ENCODE data around the gene RBM44.

RBM44 gene

GRCh38 chr2:237870126-237870525 is 71.5 kb downstream of the RBM44 start:
- Histone ChIP-seq H3K4me3 (replicated peaks; ENCODE audit: insufficient read depth, low read length) (no peak overlapping the region), H3K27me3 (ENCODE audit: insufficient read depth, poor library complexity, severe bottlenecking) (no peaks in the 10 kb centered on the region), H3K27ac (replicated peaks) (no peak overlapping the region)
- no peak for TF ChIP-seq SPI1 (IDR thresholded peaks at IDR 0.05; ENCODE audit: borderline replicate concordance, low read depth)
- TF ChIP-seq GABPA (IDR thresholded peaks at IDR 0.05; ENCODE audit: low read depth): no peak
- no peak for TF ChIP-seq CTCF (IDR thresholded peaks at IDR 0.05; ENCODE audit: insufficient read depth, low read length)
- no peak for TF ChIP-seq POLR2AphosphoS5 (IDR thresholded peaks at IDR 0.05; ENCODE audit: low read depth)
- TF ChIP-seq REST (IDR thresholded peaks at IDR 0.05; ENCODE audit: insufficient replicate concordance, low read depth): no peak
- DNase-seq (ENCODE audit: low read depth in 1 of 2, low spot score in 1 of 2): no peak

- Histone ChIP-seq H3K27me3 (ENCODE audit: insufficient read depth, poor library complexity, severe bottlenecking) (no peaks in the 10 kb centered on the region), H3K4me3 (replicated peaks; ENCODE audit: insufficient read depth, low read length) (no peak overlapping the region), H3K27ac (replicated peaks) (no peak overlapping the region)
- no peak for DNase-seq (ENCODE audit: low read depth in 1 of 2, low spot score in 1 of 2)
- TF ChIP-seq REST (IDR thresholded peaks at IDR 0.05; ENCODE audit: insufficient replicate concordance, low read depth) (no peak), SPI1 (IDR thresholded peaks at IDR 0.05; ENCODE audit: borderline replicate concordance, low read depth) (no peak), POLR2AphosphoS5 (IDR thresholded peaks at IDR 0.05; ENCODE audit: low read depth) (no peak), CTCF (IDR thresholded peaks at IDR 0.05; ENCODE audit: insufficient read depth, low read length) (no peak), GABPA (IDR thresholded peaks at IDR 0.05; ENCODE audit: low read depth) (no peak)
Observed at GRCh38 chr2:237870754-237871651, 72.4 kb downstream of the RBM44 start.

GRCh38 chr2:237872178-237872887 is 73.8 kb downstream of the RBM44 start:
- Histone ChIP-seq H3K27me3 (ENCODE audit: insufficient read depth, poor library complexity, severe bottlenecking) (no peaks in the 10 kb centered on the region), H3K27ac (replicated peaks) (no peak overlapping the region), H3K4me3 (replicated peaks; ENCODE audit: insufficient read depth, low read length) (no peak overlapping the region)
- TF ChIP-seq CTCF (IDR thresholded peaks at IDR 0.05; ENCODE audit: insufficient read depth, low read length): no peak
- no peak for TF ChIP-seq GABPA (IDR thresholded peaks at IDR 0.05; ENCODE audit: low read depth)
- no peak for TF ChIP-seq REST (IDR thresholded peaks at IDR 0.05; ENCODE audit: insufficient replicate concordance, low read depth)
- no peak for DNase-seq (ENCODE audit: low read depth in 1 of 2, low spot score in 1 of 2)
